Stromal cell of bone marrow (primary cell): ENCODE results near the gene NAP1L2.
A peak's percentile ranks its signal among the peaks of the same experiment; 100 is the strongest.
"Not testable (repeated sequence)": the region's sequence is repeated elsewhere in the genome, so short reads cannot be mapped to it uniquely, and the experiment has no call there.

Source experiments
- DNase-seq: peaks from one replicate; pipeline ENCODE4 v3.0.0-alpha.2; 2012; ENCODE audit warnings: low read depth

The NAP1L2 gene, protein sequence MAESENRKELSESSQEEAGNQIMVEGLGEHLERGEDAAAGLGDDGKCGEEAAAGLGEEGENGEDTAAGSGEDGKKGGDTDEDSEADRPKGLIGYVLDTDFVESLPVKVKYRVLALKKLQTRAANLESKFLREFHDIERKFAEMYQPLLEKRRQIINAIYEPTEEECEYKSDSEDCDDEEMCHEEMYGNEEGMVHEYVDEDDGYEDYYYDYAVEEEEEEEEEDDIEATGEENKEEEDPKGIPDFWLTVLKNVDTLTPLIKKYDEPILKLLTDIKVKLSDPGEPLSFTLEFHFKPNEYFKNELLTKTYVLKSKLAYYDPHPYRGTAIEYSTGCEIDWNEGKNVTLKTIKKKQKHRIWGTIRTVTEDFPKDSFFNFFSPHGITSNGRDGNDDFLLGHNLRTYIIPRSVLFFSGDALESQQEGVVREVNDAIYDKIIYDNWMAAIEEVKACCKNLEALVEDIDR

DNA sequence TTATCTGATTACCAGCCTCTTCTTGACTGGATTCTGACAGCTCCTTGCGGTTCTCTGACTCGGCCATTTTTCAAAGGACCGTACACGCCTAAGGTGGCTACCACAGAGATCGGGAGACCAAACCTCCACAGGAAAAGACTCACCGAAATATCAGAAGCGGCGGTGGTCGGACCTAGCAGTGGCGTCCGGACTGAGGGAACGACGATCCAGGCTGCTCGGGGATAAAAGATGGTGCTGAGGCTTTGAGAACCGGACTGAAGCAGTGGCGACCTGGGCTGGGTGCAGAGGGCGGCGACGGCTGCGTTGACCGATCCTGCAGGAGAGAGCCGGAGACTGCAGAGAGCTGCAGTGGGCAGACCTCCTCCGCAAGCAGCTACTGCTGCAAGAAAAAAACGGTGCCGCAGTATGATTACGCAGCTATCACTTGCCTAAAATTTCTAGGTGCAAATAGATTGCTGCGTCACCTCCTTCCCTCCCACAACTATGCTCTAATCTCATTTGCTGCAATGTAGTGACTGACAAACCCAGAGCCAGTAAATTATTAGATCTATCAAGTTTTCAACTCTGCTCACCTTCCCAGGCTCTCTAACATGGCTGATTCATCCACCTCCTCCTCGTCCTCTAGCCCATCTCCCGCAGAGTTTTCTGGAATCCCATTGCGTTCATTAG lies at the start of gene NAP1L2:
NAP1L2 (minus strand) TSS at position 426 of the 669 bp plus-strand sequence; CDS start at position 67, 359 bp downstream.
- DNase-seq: peak; percentile 0

DNA sequence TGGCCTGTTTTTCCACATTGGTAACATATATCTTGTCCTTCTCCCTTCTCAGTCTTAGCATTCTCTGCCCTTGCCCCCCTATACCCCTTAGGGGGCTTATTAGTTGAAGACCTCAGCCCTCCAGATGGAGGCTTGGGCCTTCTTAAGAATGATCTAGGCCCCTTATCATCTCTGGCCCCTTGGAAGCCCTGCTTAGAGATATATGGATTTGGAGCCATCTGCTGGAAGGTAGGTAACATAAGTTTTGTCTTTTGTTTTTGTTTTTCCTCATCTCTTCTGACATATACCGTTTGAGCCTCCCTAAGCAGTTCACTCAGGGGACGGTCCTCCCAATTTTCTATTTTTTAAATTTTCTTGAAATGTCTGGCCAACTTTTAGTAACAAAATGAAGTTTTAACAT lies 48.3 kb upstream of the NAP1L2 start:
- DNase-seq: no peak

- no peak for DNase-seq
These were observed 24.6 kb upstream of the NAP1L2 start for GRCh38 chrX:73239242-73239641.

- DNase-seq: no peak
These were observed 3.0 kb upstream of the NAP1L2 start for GRCh38 chrX:73217621-73218020.

GRCh38 chrX:73215246-73215645 lies 595 bp upstream of the NAP1L2 start:
- DNase-seq: no peak

GRCh38 chrX:73213734-73214425 lies 771 bp downstream of the NAP1L2 start:
- no peak for DNase-seq

GRCh38 chrX:73206366-73206765 lies 8.3 kb downstream of the NAP1L2 start:
- no peak for DNase-seq

GRCh38 chrX:73182502-73183114 lies 32.0 kb downstream of the NAP1L2 start:
- DNase-seq: no peak

GRCh38 chrX:73168945-73169344 lies 45.7 kb downstream of the NAP1L2 start:
- not testable (repeated sequence) for DNase-seq
